ENCODE data around the gene CEACAM7.

DNA sequence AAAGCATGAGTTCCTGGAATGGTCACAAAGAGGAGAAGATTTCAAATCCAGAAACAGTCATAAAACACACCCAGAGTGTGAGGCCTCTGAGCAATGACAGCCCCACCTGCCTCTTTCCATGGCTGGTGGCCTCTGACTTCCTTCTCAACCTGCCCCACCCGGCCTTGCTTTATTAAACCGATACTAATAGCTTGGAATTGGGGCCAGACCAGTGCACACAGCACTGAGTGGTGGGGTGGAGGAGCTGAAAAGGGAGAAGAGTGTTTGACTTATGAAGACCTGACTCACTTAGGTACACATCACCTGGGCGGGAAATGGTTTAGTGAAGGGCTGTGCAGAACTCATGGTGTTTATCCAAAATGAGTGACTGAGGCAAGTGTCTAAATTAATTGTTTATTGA lies 46.5 kb upstream of the CEACAM7 start:
- TF ChIP-seq POLR2A (IDR thresholded peaks at IDR 0.05; ENCODE audit: low read depth, low read length) (no peak), POLR2AphosphoS5 (IDR thresholded peaks at IDR 0.05; ENCODE audit: low read depth, low read length) (no peak), PAX5 (IDR thresholded peaks at IDR 0.05; ENCODE audit: insufficient read depth, low read length, severe bottlenecking) (no peak)

Data from GM12891 (cell line).